NCI-H1092 (cell line): ENCODE measurements around the gene PPP1R1A.

Source experiments
- DNase-seq: peaks from one replicate; lab custom pipeline; 2025; lab: John Stamatoyannopoulos, UW

The PPP1R1A gene

DNA sequence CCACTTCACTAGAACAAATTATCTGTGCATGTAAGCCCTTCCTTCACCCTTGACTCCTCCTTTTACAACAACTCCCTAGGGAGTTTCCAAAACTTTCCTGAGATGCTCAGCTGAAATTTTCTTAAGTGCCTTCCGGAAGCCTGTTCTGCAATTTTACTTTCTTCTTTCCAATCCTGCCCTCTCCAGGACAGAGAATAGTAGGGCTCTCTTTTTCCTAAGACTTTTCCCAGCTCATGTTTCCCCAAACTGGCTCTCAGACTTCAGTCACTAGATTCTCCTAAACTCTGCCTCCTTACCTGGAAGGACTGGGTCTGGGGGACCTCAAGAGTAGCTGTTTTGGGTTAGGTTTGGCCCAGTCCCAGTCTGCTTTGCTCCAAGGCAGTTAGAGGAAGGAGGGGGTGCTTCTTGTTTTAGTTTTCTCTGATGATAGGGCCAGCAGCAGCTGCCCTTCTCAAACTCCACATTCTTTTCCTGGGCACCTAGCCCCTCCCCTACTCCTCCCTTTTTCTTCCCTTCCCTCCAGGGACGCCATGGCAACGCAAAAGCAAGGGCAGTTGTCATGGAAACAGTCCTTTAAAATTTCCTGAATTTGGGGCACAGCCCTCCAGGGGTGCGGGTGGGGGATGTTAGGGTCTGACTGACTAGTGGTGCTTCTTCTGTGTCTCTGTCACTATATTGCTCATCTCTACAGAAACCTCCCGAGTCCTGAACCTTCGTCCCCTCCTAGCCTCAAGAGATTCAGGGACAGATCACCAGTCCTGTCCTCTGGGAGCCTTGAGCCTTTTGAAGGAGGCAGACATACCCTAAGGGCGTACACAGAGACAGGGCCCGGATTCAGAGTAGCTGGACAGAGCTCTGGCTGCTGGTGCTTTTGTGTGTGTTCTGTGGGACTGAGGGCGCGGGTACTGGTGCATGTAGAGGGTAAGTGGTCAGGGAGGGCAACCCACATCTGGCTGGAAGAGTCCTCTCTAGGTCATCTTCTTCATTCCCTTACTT, 17.0 kb downstream of the PPP1R1A start:
- DNase-seq: no peak

DNA sequence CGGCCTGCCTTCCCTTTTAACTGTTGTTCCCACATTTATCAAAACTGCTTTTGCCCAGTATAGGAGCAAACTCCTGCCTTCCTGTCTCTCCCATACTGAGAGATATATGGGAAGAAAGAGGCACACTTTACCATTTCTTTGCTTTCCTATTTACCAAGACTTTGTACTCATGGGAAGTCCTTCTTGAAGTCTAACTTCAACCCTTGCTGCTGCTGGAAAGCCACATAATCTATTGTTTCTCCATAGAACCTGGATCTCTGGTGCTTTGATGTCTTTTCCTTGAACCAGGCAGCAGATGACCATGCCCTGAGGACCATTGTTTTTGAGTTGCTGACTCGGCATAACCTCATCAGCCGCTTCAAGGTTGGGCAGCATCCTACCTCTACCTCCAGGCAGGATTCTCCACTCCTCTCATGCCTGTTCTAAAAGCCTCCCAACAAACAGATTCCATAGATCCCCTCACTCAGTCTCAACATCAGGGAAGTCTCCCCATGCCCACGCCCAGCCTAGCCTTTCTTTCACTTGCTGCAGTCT, 18.4 kb downstream of the PPP1R1A start:
- DNase-seq: no peak

DNA sequence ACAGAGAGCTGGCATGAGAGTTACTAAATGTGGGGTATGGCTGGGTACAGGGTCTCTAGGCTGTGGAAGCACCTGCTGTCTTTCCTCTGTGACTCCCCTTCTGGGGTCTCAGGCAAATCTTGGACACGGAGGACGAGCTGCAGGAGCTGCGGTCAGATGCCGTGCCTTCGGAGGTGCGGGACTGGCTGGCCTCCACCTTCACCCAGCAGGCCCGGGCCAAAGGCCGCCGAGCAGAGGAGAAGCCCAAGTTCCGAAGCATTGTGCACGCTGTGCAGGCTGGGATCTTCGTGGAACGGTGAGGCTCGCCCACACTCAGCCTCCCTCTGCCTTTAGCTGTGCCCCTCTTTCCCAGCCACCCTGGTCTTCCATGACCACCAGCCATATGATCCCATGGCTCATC, 19.4 kb downstream of the PPP1R1A start:
- DNase-seq: no peak

DNA sequence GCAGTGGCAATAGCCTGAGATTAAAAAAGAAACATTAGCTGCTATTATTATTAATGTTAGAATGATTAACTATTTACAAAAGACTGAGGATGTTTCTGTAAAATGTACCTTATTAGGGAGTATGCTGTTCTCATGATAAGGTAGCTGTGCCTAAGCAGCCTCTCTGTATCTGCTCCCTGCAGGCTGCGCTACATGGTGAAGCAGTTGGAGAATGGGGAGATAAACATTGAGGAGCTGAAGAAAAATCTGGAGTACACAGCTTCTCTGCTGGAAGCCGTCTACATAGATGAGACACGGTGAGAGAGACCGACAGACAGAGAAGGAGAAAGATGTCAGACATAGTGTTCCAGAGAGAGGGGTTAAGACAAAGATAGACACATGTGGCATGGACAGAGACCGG, 21.7 kb downstream of the PPP1R1A start:
- DNase-seq: no peak

DNA sequence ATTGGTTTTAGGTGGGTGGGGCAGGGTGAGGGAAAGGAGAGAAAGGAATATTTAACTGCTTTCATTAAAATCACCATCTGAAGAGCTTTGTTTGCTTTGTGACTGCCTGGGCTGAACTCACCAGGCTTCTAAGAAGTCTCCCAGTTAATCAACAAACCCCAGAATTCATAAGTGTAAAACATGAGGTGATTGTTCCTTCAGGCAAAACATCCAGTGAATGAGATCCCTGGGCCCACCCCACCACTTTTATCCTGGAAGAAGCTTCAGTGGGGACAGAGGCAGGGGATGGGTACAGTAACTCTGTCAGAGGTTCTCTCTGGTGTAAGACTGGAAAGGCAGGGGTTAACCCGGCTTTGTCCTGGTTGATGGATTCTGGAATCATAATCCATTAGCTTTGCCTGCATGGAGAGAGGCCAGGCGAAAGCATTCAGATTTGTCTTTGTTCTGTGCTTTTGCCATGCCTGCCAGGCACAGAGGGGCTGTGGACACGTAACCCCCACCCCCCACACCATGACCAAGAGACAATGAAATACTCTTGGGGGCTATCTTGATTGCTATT, 22.4 kb downstream of the PPP1R1A start:
- DNase-seq: no peak

DNA sequence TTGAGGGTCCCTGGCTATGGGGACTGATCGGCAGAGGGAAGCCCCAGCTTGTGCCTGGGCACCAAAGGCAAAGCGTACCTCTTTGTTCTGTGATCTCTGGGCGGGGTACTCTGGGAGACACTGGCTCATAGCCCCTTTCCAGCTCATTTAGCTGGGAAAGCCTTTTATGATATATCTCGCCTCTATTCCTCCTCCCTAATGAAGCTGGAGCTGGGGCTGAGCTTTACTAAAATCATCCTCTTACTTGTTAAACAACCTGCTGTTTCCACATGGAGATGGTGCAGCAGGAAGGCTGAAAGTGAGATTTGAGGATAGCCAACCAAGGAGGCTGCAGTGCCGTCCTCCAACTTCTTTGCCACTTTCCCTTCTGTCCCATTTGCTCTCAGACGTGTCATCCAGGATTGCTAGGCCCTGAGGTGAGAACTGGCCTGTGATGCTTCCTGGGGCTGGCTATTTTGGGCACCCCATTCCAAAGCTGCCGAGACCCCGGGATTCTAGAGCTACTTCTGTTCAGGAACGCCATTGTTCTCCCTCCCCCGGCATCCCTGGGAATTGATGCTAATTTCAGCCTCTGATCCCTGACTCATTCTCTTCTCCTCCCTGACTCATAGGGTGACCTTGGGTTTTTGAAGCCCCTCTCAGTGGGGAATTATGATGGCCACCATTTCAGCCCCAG, 23.0 kb downstream of the PPP1R1A start:
- DNase-seq: no peak

DNA sequence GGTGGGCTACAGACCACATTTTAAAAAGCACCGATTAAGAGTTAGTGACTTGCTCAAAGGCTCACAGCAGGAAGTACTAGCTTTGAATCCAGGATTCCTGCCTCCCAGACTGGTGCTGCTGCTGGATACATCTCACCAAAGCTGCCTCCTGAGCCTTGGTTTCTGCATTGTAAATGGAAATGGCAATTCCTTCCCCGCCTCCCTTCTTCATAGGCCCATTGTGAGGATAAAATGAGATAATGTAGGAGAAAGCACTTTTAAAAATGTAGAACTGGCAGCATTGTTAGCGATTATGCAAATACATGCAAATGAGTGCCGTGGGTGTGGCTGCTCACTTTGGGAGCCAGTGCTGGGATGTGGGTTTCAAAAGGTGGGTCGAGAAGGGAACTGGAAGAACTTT, 23.7 kb downstream of the PPP1R1A start:
- DNase-seq: no peak

DNA sequence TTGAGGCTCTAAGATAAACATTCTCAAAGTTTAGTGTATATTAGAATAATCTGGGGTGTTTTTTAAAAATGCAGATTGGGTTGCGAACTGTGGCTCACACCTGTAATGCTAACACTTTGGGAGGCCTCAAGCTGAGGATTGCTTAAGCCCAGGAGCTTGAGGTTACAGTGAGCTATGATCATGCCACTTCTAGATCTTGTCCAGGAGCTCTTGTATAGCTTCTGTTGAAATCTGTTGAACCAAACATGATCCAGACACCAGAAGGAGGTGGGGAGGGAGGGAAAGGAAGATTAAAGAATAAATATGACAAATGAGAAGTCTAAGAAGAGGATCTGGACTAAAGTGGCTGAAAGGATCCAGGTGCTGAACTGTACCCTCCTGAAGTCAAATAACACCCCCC, 24.7 kb downstream of the PPP1R1A start:
- no peak for DNase-seq

DNA sequence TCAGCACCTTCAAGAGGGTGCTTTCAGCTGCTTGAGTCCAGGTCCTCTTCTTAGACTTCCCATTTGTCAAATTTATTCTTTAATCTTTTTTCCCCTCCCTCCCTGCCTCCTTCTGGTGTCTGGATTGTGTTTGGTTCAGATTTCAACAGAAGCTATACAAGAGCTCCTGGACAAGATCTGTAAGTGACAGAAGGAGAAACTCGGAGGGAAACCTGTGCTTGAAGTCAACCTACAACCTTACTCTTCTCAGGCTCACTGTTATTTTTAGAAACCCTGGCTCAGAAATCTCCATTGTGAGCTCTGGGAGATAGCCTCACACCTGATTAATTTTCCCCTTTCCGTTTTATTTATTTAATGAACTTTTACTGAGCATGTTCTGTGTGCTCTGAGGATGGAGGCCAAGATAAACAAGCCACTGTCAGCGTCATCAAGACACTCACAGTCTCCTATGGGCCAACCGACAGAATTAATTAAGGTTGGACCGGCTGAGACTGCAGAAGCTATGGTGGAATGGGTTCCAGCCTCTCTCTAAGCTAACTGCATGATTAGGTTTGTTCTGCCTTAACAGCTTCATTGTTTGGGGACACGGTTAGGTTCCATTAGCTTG, 25.6 kb downstream of the PPP1R1A start:
- DNase-seq: no peak

DNA sequence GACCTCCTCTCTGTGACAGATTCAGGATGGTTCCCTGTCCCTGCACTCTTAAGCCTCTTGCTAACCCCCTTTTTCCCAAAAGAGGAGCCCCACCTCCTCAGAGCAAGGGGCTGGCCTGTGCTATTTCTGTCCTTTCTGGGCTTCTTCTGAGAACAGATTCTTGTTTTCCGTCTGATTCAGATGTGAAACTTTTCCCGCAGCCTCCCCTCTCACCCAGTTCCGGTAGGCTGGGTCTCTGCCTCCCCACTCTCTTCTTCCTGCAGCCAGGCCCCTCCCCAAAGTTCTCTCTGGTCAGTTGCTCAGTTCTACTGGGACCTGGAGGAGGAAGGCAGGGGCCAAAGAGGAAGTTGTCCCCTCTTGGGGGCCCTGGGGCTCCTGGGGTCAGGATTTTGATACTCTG, 27.3 kb downstream of the PPP1R1A start:
- no peak for DNase-seq

DNA sequence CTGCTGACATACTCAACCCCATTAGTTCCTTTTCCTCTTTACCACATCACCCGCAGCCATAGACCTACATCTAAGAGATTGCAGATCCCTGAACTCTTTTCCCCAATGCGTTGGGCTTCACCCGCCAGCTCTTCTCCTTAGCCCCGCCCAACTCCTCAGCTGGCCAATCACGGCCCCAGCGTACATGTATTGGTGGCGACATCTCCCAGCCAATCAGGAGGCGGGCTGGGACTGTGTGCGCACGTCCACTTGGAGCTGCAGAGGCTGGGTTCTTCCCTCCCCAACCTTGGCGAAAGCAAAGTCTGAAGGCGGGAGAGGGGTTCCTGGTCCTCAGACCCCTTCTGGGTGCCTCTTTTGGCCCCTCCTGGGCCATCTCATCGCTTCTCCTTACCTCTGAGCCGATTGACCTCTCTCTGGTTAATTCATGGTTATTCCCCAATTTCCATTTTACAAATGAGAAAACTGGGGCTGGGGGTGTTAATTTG, 28.0 kb downstream of the PPP1R1A start:
- peak; percentile 89 for DNase-seq

DNA sequence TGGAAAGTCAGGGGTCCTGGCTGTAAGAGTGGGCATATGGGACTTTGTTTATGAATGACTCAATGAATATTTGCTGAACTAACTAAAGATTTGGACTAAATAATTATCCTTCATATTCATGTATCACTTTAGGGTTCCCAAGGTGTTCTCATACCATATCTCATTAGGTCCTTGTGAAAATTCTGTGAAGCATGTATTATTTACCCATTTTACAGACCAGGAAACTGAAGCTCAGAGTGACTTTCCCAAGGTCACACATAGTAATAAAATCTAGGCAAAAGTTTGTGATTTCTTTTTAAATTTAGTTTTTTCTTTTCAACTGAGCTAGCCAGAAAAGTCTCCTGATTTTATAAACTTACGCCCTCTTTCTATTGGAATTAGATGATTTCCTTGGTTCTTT, 29.7 kb downstream of the PPP1R1A start:
- DNase-seq: no peak

DNA sequence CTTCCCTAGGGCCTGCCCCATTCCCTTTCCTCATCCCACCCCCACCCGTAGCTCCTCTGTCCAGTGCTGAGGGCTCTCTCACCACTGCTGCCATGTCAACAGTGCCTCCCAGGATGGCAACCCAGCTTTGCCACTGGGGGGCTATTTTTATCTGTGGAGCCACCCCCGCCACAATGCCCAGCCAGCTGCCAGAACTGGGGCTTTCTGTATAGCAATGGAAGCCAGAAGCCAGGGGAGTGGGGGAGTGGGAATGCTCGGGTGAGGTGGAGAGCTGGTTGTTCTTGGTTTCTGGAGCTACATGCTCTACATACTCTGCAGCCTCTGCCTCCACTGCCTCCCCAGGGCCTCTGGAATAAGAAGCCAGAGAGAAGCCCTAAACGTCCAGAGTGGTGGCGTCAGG, 30.1 kb downstream of the PPP1R1A start:
- DNase-seq: no peak

DNA sequence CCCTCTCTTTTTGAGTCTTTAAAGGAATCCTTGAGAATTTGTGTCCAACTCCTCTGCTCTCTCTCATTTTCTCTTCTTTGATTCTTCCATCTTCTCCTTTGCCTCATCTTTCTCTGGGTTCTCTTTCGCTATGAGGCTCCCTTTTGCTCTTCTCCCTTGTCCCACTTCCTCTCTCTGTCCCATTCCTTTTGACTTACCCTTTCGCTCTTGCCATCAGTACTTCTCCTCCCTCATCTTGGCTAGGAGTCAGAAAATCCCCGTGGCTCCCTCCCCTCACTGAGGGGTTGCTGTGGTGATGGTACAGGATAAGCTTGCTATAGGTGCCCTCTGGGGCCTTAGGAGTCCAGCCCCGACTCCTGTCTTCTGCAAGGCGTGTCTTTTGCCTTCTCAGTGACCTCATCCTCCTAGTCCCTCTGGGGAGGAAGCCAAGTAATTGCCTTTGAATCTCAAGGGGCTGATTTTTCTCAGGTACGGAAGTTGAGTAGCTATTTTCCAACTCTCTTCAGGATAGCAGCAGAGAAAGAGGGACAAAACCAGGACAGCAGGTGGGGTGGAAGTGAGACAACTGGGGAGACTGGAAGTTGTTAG, 32.7 kb downstream of the PPP1R1A start:
- DNase-seq: no peak

DNA sequence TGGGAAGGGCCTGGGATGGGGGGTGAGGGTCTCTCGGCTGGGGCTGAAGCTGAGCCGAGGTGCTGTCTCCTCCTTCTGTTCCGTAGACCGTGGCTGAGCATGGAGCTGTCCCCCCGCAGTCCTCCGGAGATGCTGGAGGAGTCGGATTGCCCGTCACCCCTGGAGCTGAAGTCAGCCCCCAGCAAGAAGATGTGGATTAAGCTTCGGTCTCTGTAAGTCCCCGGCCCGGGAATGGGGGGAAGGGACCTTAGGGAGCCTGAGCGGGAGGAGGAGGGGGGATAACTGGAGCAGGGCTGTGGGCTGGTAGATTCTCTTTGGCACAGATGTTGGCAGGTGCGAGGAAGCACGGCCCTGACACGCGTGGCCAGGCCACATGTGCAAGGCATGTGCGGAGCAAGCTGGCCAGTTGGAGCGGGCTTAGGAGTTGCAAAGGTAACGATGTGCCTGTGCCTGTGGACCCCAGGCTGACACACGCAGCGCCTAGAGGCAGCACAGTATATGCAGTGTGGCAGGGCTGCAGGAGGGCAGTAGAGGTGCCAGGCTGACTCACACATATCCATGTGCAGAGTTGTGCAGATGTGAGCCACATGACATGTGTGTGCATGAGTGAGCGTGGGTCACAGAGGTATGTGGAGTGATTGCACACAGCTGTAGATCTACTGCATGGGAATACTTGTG, 38.5 kb downstream of the PPP1R1A start:
- DNase-seq: no peak

DNA sequence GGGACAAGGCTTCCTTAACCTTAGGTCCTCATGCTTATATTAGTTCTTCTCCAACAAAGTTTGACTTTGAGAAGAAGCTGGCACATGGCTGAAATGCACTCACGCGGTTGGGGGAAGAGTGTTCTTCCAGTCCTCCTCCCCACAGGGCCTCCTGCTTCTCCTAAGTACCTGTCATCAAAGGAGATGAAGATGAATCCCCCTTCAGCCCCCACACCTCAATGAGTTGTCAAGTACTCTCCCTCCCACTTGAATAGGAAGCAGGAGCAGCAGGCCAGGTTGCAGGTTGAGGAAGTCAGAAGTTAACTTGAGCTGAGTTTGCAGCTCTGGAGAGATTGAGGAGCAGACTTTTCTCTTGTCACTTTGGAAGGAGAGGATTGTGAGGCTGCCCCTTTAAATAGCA, 41.9 kb downstream of the PPP1R1A start:
- no peak for DNase-seq

DNA sequence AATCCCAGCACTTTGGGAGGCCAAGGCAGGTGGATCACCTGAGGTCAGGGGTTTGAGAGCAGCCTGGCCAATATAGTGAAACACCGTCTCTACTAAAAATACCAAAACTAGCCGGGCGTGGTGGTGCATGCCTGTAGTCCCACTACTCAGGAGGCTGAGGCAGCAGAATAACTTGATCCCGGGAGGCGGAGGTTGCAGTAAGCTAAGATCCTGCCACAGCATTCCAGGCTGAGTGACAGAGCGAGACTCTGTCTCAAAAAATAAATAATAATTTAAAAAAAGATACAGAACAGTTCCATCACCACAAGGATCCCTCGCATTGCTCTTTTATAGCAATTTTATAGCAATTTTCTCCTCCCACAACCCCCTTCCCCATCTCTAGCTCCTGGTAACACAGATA, 43.7 kb downstream of the PPP1R1A start:
- no peak for DNase-seq

DNA sequence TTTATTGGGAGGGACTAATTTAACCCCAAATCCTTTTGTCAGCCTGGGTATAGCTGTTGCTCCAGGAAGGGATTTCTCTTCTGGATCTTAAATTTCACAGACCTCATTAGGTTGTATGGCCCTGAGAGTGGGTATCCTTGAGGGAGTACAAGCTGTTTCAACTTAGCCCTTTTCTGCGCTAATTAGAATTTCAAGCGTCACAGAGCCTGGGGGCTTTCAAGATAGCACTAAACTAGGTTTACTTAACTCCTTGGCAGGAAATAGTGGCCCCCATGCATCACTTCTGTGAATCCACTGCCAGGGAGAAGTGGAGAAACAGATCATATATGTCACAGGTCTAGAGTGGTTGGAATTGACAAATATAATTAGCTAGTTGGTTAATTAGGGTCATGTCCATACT, 44.9 kb downstream of the PPP1R1A start:
- DNase-seq: no peak

DNA sequence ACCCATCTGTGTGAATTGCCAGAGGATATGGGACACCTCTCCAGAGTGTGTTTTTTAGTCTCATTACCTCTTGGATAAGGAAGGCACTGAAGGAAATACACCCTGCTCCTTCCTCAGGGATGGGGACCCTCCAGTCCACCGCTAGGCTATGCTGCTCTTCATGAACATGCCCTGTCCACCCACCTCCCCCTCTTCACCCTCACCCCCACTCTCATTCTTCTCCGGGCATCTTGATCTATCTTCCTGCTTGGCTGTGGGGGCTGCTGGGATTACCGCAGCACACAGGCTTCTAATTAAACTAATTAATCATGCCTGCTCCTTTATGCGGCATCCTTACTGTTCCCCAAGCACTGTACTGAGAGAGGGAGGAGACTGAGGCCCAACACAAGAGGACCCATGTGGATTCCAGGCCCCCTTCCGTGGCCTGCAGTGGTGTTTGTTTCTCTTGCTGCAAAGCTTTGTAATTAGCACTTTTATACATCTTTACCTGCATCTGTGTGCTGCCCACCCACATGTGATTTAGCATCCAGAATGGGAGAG, 46.6 kb downstream of the PPP1R1A start:
- DNase-seq: no peak

DNA sequence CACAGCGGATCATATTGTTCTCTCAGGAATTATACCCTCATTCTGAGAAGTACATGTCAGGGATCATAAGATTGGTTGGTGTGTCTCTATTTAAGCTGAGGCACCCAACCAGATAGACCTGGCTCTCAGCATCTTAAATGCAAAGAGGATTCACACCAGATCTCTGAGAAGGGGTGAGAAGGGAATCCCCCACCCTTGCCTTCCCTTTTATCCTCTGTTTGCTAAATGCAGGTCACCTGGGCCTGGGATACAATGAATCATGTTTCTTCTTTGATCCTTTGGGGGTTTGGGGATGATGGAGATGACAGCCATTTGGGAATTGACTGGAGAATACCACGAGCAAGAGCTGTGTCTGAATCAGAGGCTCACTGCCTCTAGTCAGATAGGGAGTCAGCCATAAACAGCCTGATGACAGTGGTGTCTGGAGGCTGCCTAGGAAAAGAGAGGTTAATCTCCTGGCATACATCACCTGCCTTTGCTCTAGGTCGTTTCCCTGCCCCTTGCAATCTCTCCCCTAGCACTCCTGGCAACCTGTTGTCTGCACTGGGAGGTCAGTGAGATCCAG, 50.2 kb downstream of the PPP1R1A start:
- DNase-seq: no peak

DNA sequence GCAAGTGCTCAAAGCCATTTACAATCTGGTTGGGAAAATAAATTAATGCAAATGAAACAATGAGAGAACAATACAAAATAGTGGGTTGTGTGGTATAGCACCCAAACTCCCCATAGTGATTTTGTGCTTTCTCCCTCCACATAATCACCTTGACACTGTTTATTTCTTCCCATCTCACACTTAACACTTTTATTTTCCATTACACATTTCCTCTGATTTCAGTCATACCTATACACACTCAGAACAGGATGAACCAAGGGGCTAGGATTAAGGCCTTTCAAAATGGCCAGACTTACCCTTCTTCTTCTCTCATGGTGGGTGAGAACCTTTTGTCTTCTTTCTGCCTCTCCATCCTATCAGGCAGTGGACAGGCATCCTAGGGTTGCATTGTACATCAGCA, 53.0 kb downstream of the PPP1R1A start:
- no peak for DNase-seq
